Activated CD4-positive, alpha-beta T cell treated with anti-CD3 and anti-CD28 coated beads, Interleukin-2, amount 50 U/mL, for 24 hours (primary cell): ENCODE results near the gene TMEM63C.
"Not testable (repeated sequence)": the region's sequence is repeated elsewhere in the genome, so short reads cannot be mapped to it uniquely, and the experiment has no call there.

ENCODE experiments used
- DNase-seq, 2 donors: peaks; one replicate each; pipeline ENCODE4 v3.0.0-alpha.2; 2020; ENCODE audit warnings: low read depth in 1 of 2, low spot score in 1 of 2

Gene TMEM63C

GRCh38 chr14:77275601-77276017, 94.0 kb downstream of the TMEM63C start:
- no peak for DNase-seq

DNA sequence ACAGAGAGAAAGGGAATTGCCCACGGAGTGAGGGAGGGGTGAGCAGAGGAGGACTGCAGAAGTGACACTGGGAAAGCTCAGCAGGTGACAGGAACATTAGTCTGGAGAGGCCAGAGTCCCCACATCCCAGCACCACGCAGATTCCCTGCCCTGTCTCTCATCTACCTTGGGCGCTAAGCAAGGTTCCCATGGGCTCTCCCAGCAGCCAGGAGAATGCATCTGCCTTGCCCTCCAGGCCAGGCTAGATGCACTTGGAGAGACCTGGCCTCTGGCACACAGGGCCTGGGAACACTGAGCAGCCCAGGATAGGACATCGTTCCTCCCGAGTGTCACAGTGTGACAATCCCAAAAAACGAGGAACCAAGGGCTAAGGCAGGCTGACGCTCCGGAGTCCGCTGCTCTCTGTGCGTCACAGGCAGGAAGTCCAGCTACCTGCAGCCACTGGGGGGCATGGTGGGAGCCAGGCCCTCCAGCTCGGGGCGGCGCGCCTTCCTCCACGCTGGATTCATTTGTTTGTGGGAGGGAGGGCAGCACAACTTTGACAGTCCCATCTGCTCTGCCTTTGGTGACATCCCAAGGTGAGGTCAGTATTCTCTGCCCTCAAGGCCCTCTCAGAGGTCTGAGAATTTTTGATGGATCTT, 94.8 kb downstream of the TMEM63C start:
- DNase-seq: no peak

DNA sequence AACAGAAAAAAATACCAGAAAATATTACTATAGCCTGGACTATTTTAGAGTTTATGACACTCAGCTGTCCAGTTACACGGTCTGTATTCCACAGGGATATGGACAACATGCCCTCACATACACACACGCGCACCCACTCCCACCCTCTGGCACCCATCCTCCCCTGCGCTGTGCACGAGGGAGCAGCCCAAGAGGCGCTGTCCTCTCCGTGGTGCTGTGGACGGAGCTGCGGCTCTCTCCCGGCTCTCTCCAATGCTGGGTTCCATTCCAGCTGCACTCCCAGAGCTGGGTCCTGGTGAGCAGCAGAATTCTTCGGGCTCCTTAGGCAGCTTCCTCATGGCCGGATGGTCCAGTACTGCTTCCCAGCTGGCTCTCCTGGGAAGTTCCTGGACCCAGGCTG, 95.4 kb downstream of the TMEM63C start:
- DNase-seq: no peak

DNA sequence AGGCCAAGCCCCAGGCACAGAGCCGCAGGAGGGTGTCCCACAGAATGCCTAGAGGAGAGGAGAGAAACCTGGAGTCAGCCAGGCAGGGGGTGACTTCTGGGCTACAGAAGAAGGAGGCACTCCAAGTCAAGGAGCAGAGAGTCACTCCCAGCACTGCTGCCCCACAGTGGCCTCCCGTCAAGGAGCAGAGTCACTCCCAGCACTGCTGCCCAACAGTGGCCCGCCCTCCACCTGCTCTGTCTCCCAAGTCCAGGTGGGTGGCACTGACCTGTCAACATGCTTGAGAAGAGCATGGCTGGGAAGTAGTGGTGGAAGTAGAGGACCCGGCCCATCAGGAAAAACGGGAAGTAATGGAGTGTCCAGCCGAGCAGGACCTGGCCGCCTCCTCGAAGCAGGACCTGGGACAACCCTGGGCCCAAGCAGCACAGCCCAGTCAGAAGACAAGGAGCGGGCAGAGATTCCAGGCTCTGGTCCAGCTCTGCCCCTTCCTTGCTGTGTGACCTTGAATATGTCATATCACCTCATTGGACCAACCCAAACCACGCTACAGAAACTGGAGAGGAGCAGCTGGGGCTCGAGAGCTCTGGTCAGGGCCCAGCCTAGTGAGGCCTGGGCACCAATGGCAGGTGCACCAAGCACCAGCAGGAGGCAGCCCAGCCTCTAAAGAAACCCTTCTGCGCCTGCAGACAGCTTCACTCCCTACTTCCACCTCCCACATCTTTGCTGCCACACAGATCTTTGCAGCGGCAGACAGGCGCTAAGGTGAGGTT, 97.0 kb downstream of the TMEM63C start:
- no peak for DNase-seq

- no peak for DNase-seq
These were observed 98.1 kb downstream of the TMEM63C start for GRCh38 chr14:77279719-77280118.

DNA sequence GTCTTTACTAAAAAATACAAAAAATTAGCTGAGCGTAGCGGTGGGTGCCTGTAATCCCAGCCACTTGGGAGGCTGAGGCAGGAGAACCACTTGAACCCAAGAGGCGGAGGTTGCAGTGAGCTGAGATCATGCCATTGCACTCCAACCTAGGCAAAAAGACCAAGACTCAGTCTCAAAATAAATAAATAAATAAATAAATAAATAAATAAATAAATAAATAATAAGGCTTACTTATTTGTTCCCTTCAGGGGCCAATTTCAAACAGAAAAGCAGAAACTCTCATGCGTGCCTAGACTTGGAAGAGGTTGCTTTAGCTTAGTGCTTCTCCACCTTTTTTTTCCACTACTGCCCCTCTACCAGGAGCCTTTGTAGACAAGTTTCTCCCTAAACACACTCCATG, 99.3 kb downstream of the TMEM63C start:
- not testable (repeated sequence) for DNase-seq

GRCh38 chr14:77281852-77282410, 100.3 kb downstream of the TMEM63C start:
- DNase-seq: no peak

GRCh38 chr14:77284066-77284465, 102.5 kb downstream of the TMEM63C start:
- no peak for DNase-seq

DNA sequence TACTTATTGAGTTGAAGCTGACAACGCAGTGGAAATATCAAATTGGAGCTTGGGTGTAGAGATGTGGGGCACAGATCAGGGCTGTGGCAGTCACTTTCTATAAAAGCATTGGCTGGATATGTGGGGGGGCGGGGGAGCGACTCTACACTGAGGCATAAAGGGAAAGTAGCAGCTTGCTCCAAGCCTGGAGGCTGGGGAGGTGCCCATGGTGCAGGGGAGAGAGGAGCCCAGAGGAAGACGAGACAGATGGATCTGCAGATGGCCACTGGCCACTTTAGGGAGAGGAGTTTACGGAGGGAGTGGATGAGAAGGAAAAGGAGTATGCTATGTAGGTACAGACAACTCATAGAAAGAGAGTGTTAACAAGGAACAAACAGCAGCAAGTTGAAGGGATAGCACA, 102.9 kb downstream of the TMEM63C start:
- no peak for DNase-seq

DNA sequence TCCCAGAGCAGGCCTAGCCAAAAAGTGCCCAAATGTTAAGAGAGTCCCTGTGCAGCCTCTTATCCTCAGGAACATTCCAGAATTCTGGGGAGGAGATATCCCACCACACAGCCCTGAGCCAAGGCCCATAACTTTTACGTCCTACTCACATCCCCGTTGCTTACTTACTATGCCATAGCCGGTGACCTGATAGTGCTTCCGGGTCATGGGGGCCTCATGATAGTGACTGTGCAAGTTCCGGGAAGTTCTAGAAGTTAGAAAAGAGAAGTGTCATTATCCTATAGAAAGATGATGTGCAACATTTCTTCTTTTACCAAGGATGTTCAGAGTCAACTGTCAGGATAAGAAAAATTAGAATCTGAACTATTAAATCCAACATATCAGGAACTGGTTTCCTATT, 105.0 kb downstream of the TMEM63C start:
- DNase-seq: no peak

DNA sequence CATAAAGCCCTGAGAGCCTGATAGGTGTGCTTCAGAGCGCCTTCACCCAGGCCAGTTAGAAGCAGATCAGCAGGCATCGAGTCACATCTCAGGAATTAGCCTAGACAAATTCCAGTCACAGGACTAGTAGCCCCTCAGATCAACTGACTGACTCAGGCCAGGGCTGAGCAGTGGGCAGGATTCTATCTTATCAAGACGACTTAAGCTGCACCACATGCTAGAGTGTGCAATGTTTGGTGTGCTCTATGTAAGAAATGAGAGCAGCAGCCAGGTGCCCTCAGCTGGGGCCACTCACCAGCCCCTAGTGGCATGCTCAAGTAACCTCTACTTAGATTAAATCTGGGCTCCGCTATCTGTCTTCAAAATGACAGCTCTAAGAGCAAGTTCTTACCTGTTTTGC, 109.1 kb downstream of the TMEM63C start:
- no peak for DNase-seq

DNA sequence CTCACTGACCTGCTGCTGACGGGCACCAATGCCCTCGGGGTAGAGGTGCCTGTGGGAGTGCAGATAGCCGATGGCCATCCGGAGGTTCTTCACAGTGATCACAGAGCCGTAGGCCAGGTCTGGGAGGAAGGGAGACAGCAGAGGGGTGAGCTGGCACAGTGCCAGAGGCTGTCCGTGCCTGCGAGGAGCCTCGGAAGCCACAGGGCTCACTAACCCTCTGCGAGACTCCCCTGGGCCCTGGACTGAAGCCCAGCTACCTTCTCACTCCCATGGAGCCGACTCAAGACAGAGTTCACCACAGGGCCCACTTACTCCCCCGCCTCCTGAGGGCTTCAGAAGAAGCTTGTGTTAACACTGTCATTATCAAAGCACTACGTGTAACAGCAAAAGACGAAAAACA, 114.6 kb downstream of the TMEM63C start:
- no peak for DNase-seq

GRCh38 chr14:77296906-77297305, 115.3 kb downstream of the TMEM63C start:
- DNase-seq: no peak

DNA sequence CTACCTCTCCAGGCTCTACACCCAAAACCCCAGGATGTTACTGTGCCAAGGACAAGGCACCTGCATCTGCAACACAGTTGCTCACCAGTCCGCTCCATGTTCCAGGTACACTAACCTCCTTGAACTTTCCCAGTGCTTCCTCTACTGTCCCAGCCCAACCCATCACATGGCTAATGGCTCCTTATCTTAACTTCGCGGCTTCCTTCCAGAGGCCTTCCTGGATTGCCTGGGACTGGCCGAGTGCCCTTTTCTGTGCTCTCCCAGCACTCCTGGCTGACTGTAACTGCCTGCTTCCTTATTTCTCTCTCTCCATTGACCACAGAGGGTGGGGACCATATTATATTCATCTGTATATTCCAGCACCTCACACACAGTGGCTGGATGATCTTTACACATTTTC, 118.2 kb downstream of the TMEM63C start:
- no peak for DNase-seq

GRCh38 chr14:77301103-77301502, 119.5 kb downstream of the TMEM63C start:
- peak in 1 of 2 donors; percentile 32 for DNase-seq

DNA sequence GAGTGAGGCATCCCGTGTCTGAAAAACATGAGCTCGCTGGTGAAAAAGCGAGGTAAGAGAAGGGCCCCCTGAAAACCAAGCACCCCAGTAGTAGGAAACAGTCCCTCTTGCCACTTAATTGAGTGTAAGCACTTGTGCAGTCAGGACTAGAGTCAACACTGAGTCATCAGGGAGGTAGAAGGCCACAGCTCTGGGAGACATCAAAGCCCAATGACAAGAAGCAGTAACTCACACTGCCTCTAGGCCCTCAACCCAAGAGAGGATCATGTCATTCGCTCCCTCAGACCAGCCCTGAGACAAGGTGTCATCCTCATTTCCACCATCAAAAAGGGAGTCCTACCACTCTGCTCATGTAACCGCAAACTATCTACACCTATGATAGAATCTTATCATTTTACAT, 121.3 kb downstream of the TMEM63C start:
- peak in 1 of 2 donors; percentile 30 for DNase-seq

DNA sequence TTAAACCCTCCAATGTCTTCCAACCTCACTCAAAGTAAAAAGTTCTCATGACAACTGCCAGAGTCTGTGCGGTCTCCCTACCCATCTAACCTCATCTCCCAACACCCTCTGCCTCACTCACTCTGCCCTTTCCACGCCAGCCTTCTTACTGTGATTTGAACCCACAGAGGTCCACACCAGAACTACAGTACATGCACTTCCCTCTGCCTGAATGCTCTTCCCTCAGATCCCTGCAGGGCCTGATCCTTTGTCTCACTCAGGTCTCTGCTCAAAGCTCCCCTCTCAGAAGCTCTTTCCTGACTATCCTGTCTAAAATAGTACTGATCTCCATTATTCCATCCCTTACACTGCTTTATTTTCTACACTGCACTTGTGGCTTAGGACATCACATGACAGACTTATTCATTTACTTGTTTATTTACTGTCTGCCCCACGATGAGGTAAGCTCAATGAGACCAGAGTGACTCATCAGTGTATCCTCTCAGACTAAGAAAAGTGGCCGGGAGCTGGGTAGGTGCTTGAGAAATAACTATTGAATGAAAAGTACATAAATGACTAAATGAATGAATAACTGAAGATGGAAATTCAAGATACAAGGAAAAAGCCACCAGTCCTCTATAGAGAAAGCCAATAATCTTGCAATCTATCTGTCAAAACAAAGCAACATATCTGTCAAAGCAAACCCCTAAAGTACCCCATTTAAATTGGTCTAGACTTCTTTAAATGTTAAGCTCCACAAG, 122.0 kb downstream of the TMEM63C start:
- peak in 1 of 2 donors; percentile 18 for DNase-seq

- DNase-seq: no peak
These were observed 124.1 kb downstream of the TMEM63C start for GRCh38 chr14:77305696-77306095.

DNA sequence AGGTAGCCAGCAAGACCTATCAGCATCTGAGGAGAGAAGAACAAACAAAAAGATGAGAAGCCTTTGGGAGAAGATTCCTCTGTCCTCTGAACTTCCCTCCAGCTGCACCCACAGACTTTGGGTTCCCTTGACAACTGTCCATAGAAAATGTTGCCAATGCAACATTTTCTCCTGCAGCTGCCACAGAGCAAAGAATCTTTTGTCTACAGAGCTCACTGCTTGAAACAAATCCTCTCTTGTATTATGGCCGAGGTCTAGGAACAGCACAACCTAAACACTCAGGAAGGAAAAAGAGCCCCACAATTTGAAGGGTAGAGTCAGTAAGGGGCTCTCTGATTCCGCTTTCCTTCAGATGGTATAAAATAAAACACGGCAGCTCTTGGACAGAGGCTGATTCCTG, 124.8 kb downstream of the TMEM63C start:
- DNase-seq: no peak

- DNase-seq: no peak
These were observed 125.4 kb downstream of the TMEM63C start for GRCh38 chr14:77306851-77307496.
